Upper lobe of left lung (tissue), 4 donors: Measurements from ENCODE around the gene JCAD.

Experiments
- POLR2A ChIP-seq, 4 donors: fragments of 450-650 bp; IDR thresholded peaks; one replicate each; pipeline ENCODE4 v1.5.1; 2016 to 2017; ENCODE audit warnings: antibody characterized with exemption in 4 of 4, mild to moderate bottlenecking in 2 of 4
- TF ChIP-seq, protein P1 (sequence below), 6 experiments: fragments of 450-650 bp in 4 of 6; fragments of 200-600 bp in 2 of 6; sonication (generic) in 2 of 6; IDR thresholded peaks; one replicate each; pipeline ENCODE4 v1.5.1; 2016 to 2019; ENCODE audit warnings: antibody characterized with exemption in 6 of 6

DNA sequence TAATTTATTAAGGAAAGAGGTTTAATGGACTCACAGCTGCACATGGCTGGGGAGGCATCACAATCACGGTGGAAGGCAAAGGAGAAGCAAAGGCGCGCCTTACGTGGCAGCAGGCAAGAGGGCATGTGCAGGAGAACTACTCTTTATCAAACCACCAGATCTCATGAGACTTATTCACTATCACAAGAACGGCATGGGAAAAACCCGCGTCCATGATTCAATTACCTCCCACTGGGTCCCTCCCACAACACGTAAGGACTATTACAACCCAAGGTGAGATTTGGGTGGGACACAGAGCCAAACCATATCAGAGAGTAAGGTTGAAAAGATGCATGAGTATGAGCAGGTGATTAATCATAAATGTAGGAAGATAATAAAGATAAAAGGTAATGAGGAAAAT, 3.2 kb upstream of the JCAD start:
- TF ChIP-seq, protein P1, sequence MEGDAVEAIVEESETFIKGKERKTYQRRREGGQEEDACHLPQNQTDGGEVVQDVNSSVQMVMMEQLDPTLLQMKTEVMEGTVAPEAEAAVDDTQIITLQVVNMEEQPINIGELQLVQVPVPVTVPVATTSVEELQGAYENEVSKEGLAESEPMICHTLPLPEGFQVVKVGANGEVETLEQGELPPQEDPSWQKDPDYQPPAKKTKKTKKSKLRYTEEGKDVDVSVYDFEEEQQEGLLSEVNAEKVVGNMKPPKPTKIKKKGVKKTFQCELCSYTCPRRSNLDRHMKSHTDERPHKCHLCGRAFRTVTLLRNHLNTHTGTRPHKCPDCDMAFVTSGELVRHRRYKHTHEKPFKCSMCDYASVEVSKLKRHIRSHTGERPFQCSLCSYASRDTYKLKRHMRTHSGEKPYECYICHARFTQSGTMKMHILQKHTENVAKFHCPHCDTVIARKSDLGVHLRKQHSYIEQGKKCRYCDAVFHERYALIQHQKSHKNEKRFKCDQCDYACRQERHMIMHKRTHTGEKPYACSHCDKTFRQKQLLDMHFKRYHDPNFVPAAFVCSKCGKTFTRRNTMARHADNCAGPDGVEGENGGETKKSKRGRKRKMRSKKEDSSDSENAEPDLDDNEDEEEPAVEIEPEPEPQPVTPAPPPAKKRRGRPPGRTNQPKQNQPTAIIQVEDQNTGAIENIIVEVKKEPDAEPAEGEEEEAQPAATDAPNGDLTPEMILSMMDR (IDR thresholded peaks at IDR 0.05) = no peak
- no peak for TF ChIP-seq POLR2A (IDR thresholded peaks at IDR 0.05)
